ENCODE results near the gene CORO7.

DNA sequence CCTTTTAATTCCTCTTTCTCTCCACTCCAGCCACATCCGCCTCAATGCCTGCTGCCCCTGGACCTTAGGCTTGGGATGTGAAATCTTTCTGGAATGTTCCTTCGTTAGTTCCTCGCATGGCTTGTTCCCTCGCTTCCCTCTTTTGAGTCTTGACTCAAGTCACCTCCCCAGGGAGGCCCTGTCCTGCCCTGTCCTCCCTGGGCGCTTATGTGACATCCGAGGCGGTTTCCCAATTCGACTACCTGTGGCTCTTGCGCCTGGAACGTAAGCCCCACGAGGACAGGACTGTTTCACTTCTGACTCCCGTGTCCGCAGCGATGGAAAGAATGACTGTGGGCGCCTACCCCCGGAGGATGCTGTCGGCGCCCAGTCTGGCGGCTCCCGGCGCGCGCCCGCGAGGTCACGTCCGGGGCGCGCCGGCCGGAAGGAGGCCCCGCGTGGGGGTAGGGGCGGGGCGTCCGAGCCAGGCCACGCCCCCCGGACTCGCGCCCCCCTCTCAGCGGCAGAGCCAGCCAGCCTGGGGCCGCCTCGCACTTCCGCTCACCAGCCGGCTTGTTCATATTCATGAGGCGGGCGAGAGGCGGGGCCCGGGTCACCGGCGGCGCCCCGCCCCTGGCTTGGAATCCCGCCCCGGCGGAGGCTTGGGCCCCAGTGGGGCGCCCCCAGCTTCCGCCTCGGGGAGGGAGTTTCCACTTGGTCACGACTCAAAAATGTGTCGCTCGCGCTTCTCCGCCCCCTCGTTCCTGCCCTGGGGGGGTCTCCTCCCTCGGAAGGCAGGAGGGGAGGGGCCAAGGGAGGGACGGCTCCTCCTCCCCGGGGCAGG is 109.0 kb downstream of the CORO7 start:
- TF ChIP-seq TAF1 (IDR thresholded peaks at IDR 0.05; ENCODE audit: borderline replicate concordance, insufficient read depth, low read length): no peak
- no peak for TF ChIP-seq FOXP2 (optimal IDR thresholded peaks at IDR 0.05; ENCODE audit: borderline replicate concordance, extremely low read depth, extremely low read length, insufficient read depth)
- no peak for TF ChIP-seq POLR2AphosphoS5 (IDR thresholded peaks at IDR 0.05; ENCODE audit: low read depth, low read length)
- no peak for TF ChIP-seq SIN3A (IDR thresholded peaks at IDR 0.05; ENCODE audit: borderline replicate concordance, insufficient read depth, low read length)

Data from PFSK-1 (cell line).